ENCODE results near the gene TTC34. TPM values are rescaled to one million over a fixed set of nuclear protein-coding genes. Genes with fewer than 3 reads are reported as not detected.
"Not testable (repeated sequence)": the region's sequence is repeated elsewhere in the genome, so short reads cannot be mapped to it uniquely, and the experiment has no call there.

The TTC34 gene
- polyA plus RNA-seq, 1 donor (not counting 4 experiments of a cell fraction or from before 2014, with no cell fraction given) = 0.04 TPM

DNA sequence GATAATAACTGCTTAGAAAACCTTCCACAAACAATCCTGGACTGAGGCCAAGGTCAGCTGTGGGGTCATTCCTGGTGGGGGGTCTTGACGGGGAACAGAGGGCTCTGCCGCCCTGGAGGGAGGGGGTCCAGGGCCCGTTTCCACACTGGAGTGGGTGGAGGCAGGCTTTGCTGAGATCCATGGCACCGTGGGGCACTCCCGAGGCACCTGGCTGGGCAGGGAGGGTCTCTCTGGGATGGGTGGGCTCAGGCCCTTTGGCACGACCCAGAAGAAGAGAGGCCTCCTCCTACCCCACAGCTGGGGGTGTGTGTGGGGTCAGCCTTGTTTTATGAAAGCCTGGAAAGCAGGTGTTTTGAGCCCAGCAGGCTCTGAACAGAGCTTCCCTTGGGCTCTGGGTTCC, 173.7 kb downstream of the TTC34 start:
- Histone ChIP-seq H3K9ac (ENCODE audit: control insufficient read depth, extremely low read depth, insufficient read depth, low read length) (no peak overlapping the region), H4K20me1 (ENCODE audit: control insufficient read depth, extremely low read depth, insufficient read depth, low read length) (no peaks in the 10 kb centered on the region), H3K27ac (ENCODE audit: control insufficient read depth, insufficient read depth, low read length) (no peak overlapping the region), H3K9me3 (ENCODE audit: control insufficient read depth, low read depth, low read length) (peaks cover 8% of the 10 kb centered on the region), H3K79me2 (ENCODE audit: control insufficient read depth, insufficient read depth, low read length) (no peaks in the 10 kb centered on the region), H3K9me1 (ENCODE audit: control insufficient read depth, extremely low read depth, insufficient read depth, low read length) (no peaks in the 10 kb centered on the region), H3K4me3 (ENCODE audit: control insufficient read depth in 2 of 3, extremely low read depth in 1 of 3, insufficient read depth in 2 of 3, low read depth in 1 of 3, low read length in 3 of 3) (no peak overlapping the region), H3K4me2 (ENCODE audit: control insufficient read depth, extremely low read depth, insufficient read depth, low read depth, low read length) (no peak overlapping the region), H2AFZ (ENCODE audit: control insufficient read depth, low read length) (no peak overlapping the region), H3K27me3 (ENCODE audit: control insufficient read depth, extremely low read depth, insufficient read depth, low read length) (peaks cover 31% of the 10 kb centered on the region), H3K36me3 (ENCODE audit: control insufficient read depth in 2 of 2, extremely low read depth in 1 of 2, insufficient read depth in 2 of 2, low read length in 2 of 2) (no peaks in the 10 kb centered on the region), H3K4me1 (ENCODE audit: control insufficient read depth, extremely low read depth, insufficient read depth, low read length) (no peaks in the 10 kb centered on the region)
- DNase-seq (ENCODE audit: low read depth, low spot score) (no peak), FAIRE-seq (no peak)
- no peak for TF ChIP-seq EZH2 (IDR thresholded peaks at IDR 0.05; ENCODE audit: low read length)
- TF ChIP-seq, protein P1, sequence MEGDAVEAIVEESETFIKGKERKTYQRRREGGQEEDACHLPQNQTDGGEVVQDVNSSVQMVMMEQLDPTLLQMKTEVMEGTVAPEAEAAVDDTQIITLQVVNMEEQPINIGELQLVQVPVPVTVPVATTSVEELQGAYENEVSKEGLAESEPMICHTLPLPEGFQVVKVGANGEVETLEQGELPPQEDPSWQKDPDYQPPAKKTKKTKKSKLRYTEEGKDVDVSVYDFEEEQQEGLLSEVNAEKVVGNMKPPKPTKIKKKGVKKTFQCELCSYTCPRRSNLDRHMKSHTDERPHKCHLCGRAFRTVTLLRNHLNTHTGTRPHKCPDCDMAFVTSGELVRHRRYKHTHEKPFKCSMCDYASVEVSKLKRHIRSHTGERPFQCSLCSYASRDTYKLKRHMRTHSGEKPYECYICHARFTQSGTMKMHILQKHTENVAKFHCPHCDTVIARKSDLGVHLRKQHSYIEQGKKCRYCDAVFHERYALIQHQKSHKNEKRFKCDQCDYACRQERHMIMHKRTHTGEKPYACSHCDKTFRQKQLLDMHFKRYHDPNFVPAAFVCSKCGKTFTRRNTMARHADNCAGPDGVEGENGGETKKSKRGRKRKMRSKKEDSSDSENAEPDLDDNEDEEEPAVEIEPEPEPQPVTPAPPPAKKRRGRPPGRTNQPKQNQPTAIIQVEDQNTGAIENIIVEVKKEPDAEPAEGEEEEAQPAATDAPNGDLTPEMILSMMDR (optimal IDR thresholded peaks at IDR 0.05 in 1 of 3, IDR thresholded peaks at IDR 0.05 in 1 of 3, conservative IDR thresholded peaks at IDR 0.05 in 1 of 3; ENCODE audit: extremely low read depth in 1 of 3, insufficient read depth in 2 of 3, low read length in 3 of 3) = no peak
- dilution Hi-C loops (cut with MboI; ENCODE audit: extremely low pct_ligation_motif_present, low sequenced_read_pairs) = no loop called here

DNA sequence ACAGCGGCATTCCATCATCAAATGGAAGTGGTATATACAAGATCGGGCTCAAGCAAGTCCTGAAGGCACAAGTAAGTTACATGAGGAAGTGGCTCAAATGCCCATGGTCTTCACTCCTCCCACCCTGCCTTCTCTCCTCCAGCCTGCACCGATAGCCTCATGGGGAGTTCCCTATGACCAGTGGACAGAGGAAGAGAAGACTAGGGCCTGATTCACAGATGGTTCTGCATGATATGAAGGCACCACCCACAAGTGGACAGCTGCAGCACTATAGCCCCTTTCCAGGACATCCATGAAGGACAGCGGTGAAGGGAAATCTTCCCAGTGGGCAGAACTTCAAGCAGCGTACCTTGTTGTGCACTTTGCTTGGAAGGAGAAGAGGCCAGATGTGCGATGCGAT, 175.7 kb downstream of the TTC34 start:
- H3K4me1 ChIP-seq (ENCODE audit: control insufficient read depth, extremely low read depth, insufficient read depth, low read length); H3K9ac ChIP-seq (ENCODE audit: control insufficient read depth, extremely low read depth, insufficient read depth, low read length); H3K27ac ChIP-seq (ENCODE audit: control insufficient read depth, insufficient read depth, low read length); H3K4me3 ChIP-seq (ENCODE audit: control insufficient read depth in 2 of 3, extremely low read depth in 1 of 3, insufficient read depth in 2 of 3, low read depth in 1 of 3, low read length in 3 of 3); H3K4me2 ChIP-seq (ENCODE audit: control insufficient read depth, extremely low read depth, insufficient read depth, low read depth, low read length); H4K20me1 ChIP-seq (ENCODE audit: control insufficient read depth, extremely low read depth, insufficient read depth, low read length); H3K36me3 ChIP-seq (ENCODE audit: control insufficient read depth in 2 of 2, extremely low read depth in 1 of 2, insufficient read depth in 2 of 2, low read length in 2 of 2); dilution Hi-C loops (cut with MboI; ENCODE audit: extremely low pct_ligation_motif_present, low sequenced_read_pairs); H2AFZ ChIP-seq (ENCODE audit: control insufficient read depth, low read length); H3K79me2 ChIP-seq (ENCODE audit: control insufficient read depth, insufficient read depth, low read length); H3K9me1 ChIP-seq (ENCODE audit: control insufficient read depth, extremely low read depth, insufficient read depth, low read length); FAIRE-seq; H3K9me3 ChIP-seq (ENCODE audit: control insufficient read depth, low read depth, low read length); DNase-seq (ENCODE audit: low read depth, low spot score): not testable (repeated sequence)
- peaks cover 30% of the 10 kb centered on the region for H3K27me3 ChIP-seq (ENCODE audit: control insufficient read depth, extremely low read depth, insufficient read depth, low read length)

DNA sequence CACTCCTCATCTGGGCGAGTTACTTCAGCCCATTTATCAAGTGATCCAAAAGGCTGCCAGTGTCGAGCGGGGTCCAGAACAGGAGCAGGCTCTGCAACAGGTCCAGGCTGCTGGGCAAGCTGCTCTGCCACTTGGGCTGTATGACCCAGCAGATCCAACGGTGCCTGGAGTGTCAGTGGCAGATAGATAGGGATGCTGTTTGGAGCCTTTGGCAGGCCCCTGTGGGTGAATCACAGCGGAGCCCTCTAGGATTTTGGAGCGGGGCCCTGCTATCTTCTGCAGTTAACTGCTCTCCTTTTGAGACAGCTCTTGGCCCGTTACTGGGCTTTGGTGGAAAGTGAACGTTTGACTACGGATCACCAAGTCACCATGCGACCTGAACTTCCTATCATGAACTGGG, 176.2 kb downstream of the TTC34 start:
- FAIRE-seq (no peak), DNase-seq (ENCODE audit: low read depth, low spot score) (no peak)
- TF ChIP-seq, protein P1 (optimal IDR thresholded peaks at IDR 0.05 in 1 of 3, IDR thresholded peaks at IDR 0.05 in 1 of 3, conservative IDR thresholded peaks at IDR 0.05 in 1 of 3; ENCODE audit: extremely low read depth in 1 of 3, insufficient read depth in 2 of 3, low read length in 3 of 3) = no peak
- no peak for TF ChIP-seq EZH2 (IDR thresholded peaks at IDR 0.05; ENCODE audit: low read length)
- H3K9me3 ChIP-seq (ENCODE audit: control insufficient read depth, low read depth, low read length) = peaks cover 2% of the 10 kb centered on the region
- no peak overlapping the region for H3K4me3 ChIP-seq (ENCODE audit: control insufficient read depth in 2 of 3, extremely low read depth in 1 of 3, insufficient read depth in 2 of 3, low read depth in 1 of 3, low read length in 3 of 3)
- no peaks in the 10 kb centered on the region for H3K4me1 ChIP-seq (ENCODE audit: control insufficient read depth, extremely low read depth, insufficient read depth, low read length)
- peaks cover 27% of the 10 kb centered on the region for H3K27me3 ChIP-seq (ENCODE audit: control insufficient read depth, extremely low read depth, insufficient read depth, low read length)
- H2AFZ ChIP-seq (ENCODE audit: control insufficient read depth, low read length) = no peak overlapping the region
- H3K9me1 ChIP-seq (ENCODE audit: control insufficient read depth, extremely low read depth, insufficient read depth, low read length) = no peaks in the 10 kb centered on the region
- H4K20me1 ChIP-seq (ENCODE audit: control insufficient read depth, extremely low read depth, insufficient read depth, low read length) = no peaks in the 10 kb centered on the region
- no peak overlapping the region for H3K27ac ChIP-seq (ENCODE audit: control insufficient read depth, insufficient read depth, low read length)
- no peak overlapping the region for H3K4me2 ChIP-seq (ENCODE audit: control insufficient read depth, extremely low read depth, insufficient read depth, low read depth, low read length)
- dilution Hi-C loops (cut with MboI; ENCODE audit: extremely low pct_ligation_motif_present, low sequenced_read_pairs) = no loop called here
- H3K36me3 ChIP-seq (ENCODE audit: control insufficient read depth in 2 of 2, extremely low read depth in 1 of 2, insufficient read depth in 2 of 2, low read length in 2 of 2) = no peaks in the 10 kb centered on the region
- no peaks in the 10 kb centered on the region for H3K79me2 ChIP-seq (ENCODE audit: control insufficient read depth, insufficient read depth, low read length)
- H3K9ac ChIP-seq (ENCODE audit: control insufficient read depth, extremely low read depth, insufficient read depth, low read length) = no peak overlapping the region
